Measurements from ENCODE around the gene AKT1. TPM values are rescaled to one million over a fixed set of nuclear protein-coding genes. Genes with fewer than 3 reads are reported as not detected.
A peak's percentile ranks its signal among the peaks of the same experiment; 100 is the strongest.

The AKT1 gene
- total and polyA plus RNA-seq, 2 of the 13 experiments (the other 11 are each of a cell fraction or from before 2014, with no cell fraction given) = 96.2 to 116 TPM

- TF ChIP-seq ZNF101 (CRISPR knock-in tag; IDR thresholded peaks at IDR 0.05; ENCODE audit: borderline replicate concordance, low read depth) = no peak
- no peak for TF ChIP-seq MATR3 (CRISPR knock-in tag; IDR thresholded peaks at IDR 0.05)
- TF ChIP-seq SAFB2 (CRISPR knock-in tag; IDR thresholded peaks at IDR 0.05; ENCODE audit: borderline replicate concordance, low read depth) = no peak
- peak; percentile 36 for TF ChIP-seq SKI (IDR thresholded peaks at IDR 0.05; ENCODE audit: partially characterized antibody)
- TF ChIP-seq ZBTB34 (CRISPR knock-in tag; IDR thresholded peaks at IDR 0.05) = peak; percentile 42; the same call in 1 of the 2 replicates
- TF ChIP-seq, protein P1, sequence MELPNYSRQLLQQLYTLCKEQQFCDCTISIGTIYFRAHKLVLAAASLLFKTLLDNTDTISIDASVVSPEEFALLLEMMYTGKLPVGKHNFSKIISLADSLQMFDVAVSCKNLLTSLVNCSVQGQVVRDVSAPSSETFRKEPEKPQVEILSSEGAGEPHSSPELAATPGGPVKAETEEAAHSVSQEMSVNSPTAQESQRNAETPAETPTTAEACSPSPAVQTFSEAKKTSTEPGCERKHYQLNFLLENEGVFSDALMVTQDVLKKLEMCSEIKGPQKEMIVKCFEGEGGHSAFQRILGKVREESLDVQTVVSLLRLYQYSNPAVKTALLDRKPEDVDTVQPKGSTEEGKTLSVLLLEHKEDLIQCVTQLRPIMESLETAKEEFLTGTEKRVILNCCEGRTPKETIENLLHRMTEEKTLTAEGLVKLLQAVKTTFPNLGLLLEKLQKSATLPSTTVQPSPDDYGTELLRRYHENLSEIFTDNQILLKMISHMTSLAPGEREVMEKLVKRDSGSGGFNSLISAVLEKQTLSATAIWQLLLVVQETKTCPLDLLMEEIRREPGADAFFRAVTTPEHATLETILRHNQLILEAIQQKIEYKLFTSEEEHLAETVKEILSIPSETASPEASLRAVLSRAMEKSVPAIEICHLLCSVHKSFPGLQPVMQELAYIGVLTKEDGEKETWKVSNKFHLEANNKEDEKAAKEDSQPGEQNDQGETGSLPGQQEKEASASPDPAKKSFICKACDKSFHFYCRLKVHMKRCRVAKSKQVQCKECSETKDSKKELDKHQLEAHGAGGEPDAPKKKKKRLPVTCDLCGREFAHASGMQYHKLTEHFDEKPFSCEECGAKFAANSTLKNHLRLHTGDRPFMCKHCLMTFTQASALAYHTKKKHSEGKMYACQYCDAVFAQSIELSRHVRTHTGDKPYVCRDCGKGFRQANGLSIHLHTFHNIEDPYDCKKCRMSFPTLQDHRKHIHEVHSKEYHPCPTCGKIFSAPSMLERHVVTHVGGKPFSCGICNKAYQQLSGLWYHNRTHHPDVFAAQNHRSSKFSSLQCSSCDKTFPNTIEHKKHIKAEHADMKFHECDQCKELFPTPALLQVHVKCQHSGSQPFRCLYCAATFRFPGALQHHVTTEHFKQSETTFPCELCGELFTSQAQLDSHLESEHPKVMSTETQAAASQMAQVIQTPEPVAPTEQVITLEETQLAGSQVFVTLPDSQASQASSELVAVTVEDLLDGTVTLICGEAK (IDR thresholded peaks at IDR 0.05) = no peak
- TF ChIP-seq, protein P1 (CRISPR knock-in tag; IDR thresholded peaks at IDR 0.05) = 0 out of 2 replicates have a peak, but pooled peaks have one; percentile 44
- no peak for TF ChIP-seq IKZF1 (IDR thresholded peaks at IDR 0.05)
- no peak for TF ChIP-seq MTERF4 (CRISPR knock-in tag; IDR thresholded peaks at IDR 0.05)
- no peak for TF ChIP-seq ZNF75D (CRISPR knock-in tag; IDR thresholded peaks at IDR 0.05; ENCODE audit: borderline replicate concordance)
- TF ChIP-seq, protein P2, sequence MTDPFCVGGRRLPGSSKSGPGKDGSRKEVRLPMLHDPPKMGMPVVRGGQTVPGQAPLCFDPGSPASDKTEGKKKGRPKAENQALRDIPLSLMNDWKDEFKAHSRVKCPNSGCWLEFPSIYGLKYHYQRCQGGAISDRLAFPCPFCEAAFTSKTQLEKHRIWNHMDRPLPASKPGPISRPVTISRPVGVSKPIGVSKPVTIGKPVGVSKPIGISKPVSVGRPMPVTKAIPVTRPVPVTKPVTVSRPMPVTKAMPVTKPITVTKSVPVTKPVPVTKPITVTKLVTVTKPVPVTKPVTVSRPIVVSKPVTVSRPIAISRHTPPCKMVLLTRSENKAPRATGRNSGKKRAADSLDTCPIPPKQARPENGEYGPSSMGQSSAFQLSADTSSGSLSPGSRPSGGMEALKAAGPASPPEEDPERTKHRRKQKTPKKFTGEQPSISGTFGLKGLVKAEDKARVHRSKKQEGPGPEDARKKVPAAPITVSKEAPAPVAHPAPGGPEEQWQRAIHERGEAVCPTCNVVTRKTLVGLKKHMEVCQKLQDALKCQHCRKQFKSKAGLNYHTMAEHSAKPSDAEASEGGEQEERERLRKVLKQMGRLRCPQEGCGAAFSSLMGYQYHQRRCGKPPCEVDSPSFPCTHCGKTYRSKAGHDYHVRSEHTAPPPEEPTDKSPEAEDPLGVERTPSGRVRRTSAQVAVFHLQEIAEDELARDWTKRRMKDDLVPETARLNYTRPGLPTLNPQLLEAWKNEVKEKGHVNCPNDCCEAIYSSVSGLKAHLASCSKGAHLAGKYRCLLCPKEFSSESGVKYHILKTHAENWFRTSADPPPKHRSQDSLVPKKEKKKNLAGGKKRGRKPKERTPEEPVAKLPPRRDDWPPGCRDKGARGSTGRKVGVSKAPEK (CRISPR knock-in tag; IDR thresholded peaks at IDR 0.05; ENCODE audit: borderline replicate concordance) = no peak
- no peak for TF ChIP-seq ZBTB7A (CRISPR knock-in tag; IDR thresholded peaks at IDR 0.05)
- TF ChIP-seq CEBPG (CRISPR knock-in tag; IDR thresholded peaks at IDR 0.05) = peak; percentile 67
- TF ChIP-seq IRF2 (CRISPR knock-in tag; IDR thresholded peaks at IDR 0.05) = peak; percentile 84
- TF ChIP-seq ZKSCAN8 (CRISPR knock-in tag; IDR thresholded peaks at IDR 0.05; ENCODE audit: borderline replicate concordance) = no peak
These were observed 46.4 kb downstream of the AKT1 start (continued) for GRCh38 chr14:104749111-104749649.
